ENCODE data around the gene CPSF3. TPM values are rescaled to one million over a fixed set of nuclear protein-coding genes. Genes with fewer than 3 reads are reported as not detected.
"Not testable (repeated sequence)": the region's sequence is repeated elsewhere in the genome, so short reads cannot be mapped to it uniquely, and the experiment has no call there.

The CPSF3 gene
- total RNA-seq, 1 donor from 2014 or later = 44.6 TPM

DNA sequence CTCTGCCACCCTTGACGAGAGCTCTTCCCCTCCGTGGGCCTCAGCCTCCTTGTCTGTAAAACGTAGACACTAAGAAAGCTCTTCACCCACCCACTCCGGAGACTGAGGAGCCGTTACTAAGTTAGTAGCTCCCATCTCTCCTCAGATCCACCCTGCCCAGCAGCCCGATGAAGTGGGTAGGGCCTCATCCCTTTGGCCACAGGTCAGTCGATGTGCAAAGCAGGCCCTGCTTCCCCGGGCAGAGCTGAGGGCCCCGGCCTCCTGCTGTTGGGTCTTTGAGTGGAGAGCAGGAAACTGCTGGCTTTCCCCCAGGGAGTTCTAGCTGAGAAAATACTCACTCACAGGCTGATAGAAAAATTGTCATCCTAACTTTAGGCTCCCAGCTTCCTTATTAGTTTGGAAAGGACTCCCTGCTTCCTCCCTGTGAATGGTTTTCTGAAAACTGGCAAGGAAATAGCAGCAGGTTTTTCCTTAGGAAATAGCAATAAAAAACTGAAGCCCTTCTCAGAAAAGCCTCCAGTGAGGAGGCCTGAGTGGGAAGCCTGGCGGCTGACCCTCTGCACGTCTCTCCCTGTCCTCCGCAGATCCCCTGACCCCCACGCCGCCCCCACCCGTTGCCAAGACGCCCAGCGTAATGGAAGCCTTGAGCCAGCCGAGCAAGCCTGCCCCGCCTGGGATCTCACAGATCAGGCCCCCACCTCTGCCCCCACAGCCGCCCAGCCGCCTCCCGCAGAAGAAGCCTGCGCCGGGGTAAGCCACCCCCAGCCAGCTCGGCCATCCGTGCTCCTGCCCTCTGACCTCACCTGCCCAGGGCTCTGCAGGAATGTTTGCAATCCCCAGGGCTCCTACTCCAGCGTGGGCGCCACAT, 30.3 kb upstream of the CPSF3 start:
- DNase-seq (ENCODE audit: extremely low read depth, low read depth, low spot score) = no peak

DNA sequence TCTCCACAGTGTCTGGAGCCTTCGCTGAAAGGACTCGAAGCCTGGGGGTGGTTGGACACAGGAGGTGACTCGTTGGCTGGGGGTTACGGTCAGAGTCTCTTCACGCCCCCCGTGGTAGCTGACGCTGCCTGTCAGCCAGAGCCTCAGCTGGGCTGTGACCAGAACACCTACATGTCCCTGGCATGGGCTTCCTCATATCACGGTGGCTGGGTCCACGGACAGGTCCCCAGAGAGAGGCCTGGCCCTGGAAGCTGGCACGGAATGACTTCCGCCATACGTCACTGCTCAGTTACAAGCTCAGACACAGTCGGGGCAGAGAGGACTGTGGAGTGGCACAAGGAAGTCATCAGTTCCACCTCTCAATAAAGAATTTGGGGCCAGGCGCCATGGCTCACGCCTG, 28.6 kb upstream of the CPSF3 start:
- no peak for DNase-seq (ENCODE audit: extremely low read depth, low read depth, low spot score)

DNA sequence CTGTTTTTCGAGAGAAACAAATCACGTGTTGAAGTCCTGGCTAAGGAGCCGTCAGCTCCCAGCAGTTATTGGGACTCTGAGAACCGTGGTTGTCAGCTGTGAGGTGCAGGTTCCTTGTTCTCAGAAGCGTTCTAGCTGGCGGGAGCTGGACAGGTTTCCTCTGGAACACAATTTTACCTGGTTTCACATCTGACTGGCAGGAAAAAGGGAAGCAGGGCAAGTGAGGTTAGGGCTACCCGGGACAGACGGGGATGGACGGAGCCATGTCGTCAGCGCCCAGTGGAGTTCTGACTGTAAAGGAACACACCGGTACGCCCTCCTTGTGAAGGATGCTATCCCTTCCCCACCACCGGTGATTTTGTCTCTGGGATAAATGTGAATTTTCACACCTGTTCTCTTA, 26.3 kb upstream of the CPSF3 start:
- no peak for DNase-seq (ENCODE audit: extremely low read depth, low read depth, low spot score)

DNA sequence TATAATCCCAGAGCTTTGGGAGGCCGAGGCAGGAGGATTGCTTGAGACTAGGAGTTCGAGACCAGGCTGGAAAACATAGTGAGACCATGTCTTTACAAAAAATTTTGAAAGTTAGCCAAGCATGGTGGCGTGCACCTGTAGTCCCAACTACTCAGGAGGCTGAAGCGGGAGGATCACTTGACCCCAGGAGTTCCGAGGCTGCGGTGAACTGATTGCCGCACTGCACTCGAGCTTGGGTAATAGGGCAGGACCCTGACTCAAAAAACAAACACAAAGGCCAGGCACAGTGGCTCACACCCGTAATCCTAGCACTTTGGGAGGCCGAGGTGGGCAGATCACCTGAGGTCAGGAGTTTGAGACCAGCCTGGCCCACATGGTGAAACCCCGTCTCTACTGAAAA, 25.2 kb upstream of the CPSF3 start:
- DNase-seq (ENCODE audit: extremely low read depth, low read depth, low spot score) = not testable (repeated sequence)

DNA sequence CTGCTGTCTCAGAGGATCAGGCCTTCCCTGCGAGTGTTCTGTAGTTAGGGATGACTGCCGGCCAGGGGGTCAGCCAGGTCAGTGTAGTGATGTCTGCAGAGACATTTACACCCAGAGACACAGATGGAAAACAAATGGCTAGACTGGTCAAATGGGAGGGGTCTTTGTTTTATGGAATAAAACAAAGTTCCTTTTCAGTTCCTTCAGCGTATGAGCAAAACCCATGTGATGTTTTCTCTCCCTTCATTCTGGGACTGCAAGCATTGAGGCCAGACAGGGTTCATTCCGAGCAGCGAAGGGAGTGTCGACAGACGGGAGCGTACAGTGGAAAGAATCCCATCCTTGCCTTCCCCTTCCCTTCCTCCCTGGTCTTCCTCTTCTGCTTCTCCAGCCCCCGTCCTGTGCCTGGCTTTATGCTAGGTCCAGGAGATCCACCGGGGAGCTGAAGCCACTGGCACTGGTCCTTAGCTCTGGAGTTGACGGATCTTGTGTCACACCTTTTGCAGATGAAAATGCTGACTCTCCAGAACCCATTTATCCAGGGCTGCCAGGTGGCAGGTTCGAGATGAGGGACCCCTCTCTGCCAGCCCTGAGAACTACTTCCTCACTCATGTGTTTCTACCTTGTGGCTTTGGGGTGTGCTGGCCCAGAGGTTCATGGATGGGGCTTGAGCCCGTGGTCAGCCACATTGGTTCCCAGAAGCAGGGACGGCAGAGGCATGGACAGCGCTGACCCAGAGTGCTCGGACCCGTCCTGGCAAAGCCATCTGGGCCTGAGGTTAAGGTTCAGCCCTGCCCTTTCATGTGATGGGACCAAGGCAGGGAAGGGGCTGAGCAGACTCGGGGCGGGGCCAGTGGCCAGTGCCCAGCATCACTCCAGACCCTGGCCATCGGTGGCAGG, 24.3 kb upstream of the CPSF3 start:
- DNase-seq (ENCODE audit: extremely low read depth, low read depth, low spot score) = no peak

DNA sequence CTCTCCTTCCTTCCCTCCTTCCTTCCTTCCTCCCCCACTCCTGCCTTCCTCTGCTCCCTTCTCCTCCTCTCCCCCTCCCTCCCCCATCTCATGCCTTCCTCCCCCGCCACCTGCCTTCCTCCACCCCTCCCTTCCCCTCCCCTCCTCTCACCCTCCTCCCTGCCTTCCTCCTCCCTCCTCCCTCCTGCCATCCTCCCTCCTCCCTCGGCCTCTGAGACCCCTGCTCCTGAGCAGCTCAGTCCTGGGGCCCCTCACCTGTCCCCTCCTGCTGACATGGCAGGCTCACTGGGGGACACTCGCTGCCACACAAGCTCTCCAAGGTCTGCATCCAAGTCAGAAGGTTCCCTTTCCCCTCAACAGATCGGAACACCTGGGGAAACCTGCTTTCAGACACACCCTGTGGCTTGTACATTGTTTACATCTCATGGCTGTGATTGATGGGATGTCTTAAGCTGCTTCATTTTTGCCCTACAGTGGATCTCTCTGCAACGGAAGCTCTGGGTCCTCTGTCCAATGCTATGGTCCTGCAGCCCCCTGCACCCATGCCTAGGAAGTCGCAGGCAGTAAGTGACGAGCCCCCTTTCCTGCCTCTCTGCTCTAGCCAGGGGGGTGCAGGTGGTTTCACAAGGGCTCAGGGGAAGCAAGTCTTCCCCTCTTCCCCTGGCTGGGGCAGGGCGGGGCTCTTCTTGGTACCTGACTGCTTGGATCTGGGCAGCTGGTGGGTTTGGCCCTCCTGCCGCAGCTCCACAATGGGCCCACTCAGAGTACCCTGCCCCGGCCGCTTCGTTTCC, 23.0 kb upstream of the CPSF3 start:
- DNase-seq (ENCODE audit: extremely low read depth, low read depth, low spot score) = no peak

DNA sequence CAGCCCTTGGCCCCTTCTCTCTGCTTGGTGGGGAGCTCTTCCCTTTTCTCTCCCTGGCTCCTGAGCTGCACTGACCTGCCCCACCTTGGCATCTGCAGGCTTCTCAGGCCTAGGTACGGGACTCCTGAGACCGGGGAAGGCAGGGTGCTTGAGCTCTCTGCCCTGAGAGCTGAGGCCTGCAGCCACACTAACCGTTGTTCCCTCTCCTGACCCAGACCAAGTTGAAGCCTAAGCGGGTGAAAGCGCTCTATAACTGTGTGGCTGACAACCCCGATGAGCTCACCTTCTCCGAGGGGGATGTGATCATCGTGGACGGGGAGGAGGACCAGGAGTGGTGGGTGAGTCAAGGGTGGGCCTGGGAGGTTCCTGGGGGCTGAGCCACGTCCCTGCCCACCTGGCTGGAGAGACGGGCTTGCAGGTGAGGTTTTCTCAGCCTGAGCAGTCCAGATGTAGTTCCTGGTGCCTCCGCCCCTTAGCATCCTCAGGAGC, 22.4 kb upstream of the CPSF3 start:
- no peak for DNase-seq (ENCODE audit: extremely low read depth, low read depth, low spot score)

DNA sequence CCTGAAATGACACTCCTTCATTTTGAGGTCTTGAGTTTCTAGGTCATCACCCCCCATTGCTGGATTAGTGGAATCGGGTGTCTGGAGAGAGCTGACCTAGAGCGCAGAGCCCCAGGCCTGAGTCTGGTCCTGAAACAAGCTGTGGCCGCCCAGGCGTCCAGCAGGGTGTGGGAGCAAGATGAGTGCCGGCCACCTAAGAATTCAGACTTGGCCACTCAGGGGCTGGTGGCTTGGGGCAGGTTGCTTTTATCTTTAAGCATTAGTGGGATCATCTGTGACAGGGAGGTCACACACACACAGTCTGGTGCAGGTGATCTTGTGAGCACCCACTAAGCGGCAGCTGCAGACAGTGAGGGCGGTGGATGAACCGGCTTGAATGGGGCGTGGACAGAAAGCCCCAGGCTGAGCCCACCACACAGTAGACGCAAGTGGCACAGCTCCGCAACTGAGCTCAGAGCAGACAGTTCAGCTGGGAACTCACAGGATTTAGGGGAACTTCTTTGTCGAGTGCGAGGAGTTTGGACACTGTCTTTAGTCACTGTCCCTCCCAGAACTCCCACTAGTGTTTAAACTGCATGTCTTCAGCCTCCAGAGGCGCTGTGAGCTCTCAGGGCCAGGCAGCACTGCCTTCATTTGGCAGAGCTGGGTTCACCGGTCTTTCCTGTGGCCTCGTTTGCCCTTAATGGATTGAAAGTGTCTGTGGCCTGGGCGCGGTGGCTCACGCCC, 21.6 kb upstream of the CPSF3 start:
- no peak for DNase-seq (ENCODE audit: extremely low read depth, low read depth, low spot score)

DNA sequence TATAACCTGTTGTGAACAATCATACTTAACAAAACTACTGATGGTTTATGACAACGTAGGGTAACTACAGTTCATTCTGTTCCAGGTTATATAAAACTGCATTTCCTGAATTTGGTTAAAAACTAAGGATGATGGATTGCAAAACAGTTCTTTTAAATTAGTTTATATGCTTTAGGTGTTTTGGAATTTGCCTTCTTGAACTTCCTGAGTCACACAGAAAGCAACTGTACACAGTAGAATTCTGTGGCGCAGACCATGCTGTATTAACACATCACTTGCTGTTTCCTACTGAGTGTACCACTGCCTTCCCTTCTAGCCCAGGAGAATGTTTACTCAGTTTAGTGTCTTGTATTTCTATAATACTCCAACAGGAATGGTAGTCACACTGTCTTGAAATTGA, 19.5 kb upstream of the CPSF3 start:
- no peak for DNase-seq (ENCODE audit: extremely low read depth, low read depth, low spot score)

DNA sequence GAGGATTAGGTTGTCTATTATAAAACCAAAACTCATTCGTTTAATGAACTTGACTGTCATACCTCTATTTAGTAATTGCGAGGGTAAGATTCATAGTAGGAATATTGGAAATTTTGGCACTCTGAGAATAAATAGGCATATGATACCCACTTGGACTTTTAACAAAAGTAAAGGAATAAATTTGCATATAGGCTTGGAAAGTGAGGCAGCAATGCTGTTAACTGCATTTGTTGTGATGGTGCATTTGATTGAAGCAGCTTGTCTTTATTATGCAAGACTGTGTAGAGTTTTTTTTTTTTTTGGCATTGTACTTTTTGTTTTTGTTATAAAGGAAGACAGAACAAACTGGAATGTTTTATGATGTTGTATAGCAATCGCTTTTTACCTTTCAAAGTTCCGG, 19.0 kb upstream of the CPSF3 start:
- DNase-seq (ENCODE audit: extremely low read depth, low read depth, low spot score) = no peak

DNA sequence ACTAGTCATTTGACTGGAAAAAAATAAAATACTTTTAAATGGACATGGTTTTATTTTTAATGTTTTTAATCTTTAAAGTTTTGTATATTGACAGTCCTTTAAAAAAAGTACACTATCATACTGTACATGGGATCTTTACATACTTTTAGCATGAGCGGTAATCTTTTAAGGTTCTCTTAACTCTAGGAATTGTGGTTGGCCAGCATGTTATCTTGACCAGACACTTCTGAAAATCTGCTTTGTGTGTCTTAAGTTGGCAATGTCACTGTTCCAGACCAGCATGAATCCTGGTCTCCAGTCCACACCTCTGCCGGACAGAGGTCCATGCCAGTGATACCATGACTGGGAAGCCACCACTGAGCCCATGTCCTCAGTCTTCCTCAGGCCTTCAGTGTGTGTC, 17.8 kb upstream of the CPSF3 start:
- no peak for DNase-seq (ENCODE audit: extremely low read depth, low read depth, low spot score)

DNA sequence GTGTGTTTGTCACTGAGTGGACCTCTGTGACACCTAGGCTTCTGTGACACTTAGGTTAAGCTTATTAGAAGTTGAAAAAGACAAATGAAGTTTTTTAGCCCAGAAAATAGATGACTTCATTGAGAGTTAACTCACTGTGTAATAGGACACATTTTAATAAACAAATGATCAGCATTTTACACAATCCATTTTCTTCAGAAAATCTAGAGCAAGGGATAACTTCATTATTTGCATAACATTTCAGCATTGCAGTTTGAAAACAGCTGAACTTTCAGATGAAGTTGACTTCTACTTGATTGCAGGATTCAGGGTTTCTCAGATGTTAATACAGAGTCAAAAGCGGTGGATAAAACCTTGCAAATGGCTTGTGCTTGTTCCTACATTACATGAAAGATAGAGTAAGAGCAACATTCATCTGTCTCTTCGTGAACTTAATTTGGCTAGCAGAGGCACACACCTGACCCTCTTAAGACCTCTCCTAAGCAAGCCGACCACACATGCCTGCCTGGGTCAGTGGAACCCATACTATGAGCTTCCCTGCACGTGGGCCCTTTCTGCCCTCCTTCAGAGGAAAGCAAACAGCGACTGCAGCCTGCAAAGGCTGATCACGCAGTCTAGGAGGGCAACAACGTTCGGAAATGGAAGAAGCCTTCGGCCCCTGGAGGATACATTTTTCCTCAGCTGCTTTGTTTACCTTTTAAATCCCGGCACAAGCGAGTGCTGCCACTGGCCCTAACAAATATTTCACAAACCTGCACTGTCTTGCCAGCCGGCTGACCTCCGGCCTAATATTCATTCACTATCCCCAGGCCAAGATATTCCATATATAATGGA, 16.7 kb upstream of the CPSF3 start:
- DNase-seq (ENCODE audit: extremely low read depth, low read depth, low spot score) = no peak

DNA sequence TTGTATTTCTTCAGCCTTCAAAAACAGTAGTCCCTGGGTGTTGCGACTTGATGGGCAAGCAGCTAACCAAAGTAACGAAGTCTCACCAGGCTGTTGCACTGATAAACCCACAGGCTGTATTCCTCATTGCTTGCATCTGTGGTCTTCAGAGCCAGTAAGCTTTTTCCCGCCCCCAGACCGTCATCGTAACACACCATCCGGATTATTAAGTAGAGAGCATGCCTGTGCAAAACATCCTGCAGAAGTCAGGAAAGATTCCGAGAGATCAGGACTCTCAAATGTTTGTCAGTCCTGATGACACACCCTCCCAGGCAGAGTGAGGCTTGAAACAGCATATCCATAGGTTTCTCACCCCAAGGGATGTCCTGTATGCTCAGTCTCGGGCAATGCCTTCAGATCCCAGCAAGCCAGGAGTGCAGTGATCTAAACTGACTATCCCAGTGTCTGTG, 16.1 kb upstream of the CPSF3 start:
- DNase-seq (ENCODE audit: extremely low read depth, low read depth, low spot score) = no peak

DNA sequence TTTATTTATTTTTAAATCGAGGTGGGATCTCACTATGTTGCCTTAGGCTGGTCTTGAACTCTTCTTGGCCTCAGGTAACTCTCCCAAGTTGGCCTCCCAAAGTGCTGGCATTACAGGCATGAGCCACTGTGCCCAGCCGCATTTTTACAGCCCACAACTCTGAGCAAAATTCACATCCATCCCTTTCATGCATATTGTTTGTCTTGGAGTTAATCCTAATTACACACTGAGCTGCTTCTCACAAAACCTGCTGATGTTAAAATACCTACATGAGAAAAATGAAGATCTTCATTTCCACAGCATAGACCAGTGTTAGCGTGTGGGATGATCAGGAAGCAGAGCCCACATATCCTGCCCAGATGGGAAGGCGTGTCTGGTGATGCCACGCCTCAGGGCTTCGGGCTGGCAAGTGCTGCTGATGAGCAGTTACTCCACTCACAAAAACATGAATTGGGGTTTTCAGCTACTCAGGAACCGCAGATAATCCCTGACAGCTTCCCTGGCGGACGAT, 14.8 kb upstream of the CPSF3 start:
- no peak for DNase-seq (ENCODE audit: extremely low read depth, low read depth, low spot score)

DNA sequence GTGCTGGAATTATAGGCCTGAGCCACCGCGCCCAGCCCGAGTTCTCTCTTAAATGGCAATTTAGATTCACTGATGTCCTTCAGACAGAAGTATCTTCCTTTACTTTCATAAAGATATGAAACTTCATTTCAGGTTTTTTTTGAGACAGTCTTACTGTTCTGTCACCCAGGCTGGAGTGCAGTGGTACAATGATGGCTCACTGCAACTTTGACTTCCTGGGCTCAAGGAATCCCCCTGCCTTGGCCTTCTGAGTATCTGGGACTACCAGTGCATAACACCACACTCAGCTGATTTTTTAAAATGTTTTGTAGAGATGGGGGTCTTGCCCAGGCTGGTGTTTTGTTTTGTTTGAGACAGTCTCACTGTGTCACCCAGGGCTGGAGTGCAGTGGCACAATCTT, 13.3 kb upstream of the CPSF3 start:
- no peak for DNase-seq (ENCODE audit: extremely low read depth, low read depth, low spot score)

DNA sequence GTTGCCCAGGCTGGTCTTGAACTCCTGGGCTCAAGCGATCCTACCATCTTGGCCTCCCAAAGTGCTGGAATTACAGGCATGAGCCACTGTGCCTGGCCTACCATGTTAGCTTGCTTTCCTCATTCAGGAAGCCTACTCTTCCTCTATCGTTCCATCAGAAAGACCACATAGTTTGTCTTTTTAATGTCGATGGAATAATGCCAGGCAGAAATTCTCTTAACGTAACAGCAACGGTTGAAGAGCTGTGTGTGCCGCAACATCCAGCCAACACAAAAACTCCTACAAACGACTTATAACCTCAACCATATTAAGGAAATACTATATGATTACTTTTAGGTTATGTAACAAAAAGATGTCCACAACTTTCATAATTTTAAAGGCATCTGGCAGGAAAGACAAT, 10.7 kb upstream of the CPSF3 start:
- DNase-seq (ENCODE audit: extremely low read depth, low read depth, low spot score) = no peak

DNA sequence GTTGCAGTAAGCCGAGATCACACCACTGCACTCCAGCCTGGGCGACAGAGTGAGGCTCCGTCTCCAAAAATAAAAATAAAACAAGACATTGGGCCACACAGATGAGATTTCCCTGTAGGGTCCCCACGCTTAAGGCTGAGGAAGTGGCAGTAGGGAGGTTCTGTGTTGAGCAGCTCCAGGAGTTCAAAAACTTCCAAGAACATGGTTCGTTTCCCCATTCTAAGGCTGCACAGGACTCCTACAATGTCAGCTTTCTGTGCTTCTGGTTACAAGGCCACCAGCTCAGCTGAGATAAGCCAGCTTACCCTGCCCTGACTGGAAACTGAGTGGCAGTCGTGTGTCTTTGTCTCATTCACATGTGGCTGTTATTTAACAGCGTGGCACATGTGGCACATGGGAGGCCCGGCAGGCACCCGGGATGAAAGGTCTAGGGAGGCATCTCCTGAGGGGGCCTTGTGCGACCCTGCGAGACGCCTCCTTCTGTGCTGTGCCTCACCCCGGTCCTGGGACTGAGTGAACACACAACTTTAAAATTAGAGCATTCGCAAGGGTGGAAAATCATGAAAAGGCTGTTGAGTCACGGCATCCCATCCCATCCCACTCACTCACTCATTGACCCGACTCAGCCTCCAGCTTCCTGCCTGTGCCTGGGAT, 7.8 kb upstream of the CPSF3 start:
- no peak for DNase-seq (ENCODE audit: extremely low read depth, low read depth, low spot score)

DNA sequence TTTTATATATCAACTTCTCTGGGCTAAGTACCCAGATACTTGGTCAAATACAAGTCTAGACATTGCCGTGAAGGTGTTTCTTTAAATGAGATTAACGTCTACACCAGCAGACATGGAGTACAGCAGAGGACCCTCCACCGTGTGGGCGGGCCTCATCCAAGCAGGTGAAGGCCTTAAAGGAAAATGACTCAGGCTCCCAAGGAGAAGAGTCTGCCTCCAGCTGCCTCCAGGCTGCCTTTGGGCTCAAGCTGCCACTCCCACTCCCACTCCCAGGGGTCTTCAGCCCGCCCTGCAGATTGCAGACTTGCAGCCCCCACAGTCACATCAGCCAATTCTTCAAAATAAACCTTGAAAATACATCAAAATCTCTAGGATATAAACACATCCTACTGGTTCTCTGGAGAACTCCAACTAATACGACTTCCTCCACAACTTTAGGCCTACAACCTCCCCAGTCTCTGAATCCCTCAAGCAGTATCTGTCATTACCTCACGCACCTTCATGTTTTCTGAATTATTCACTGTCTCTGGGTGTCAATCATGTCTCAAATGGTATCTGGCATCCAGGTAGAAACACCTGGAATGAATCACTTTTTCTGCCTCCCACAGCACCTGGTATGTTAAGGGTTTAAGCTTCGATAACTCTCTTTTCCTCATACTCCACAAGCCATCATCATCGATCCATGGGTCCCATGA, 7.0 kb upstream of the CPSF3 start:
- no peak for DNase-seq (ENCODE audit: extremely low read depth, low read depth, low spot score)

All from glomerular endothelial cell (primary cell).